ENCODE results near the gene LSG1.

GRCh38 chr3:194675081-194675640 lies 3.2 kb upstream of the LSG1 start:
- TF ChIP-seq CTCF (IDR thresholded peaks at IDR 0.05) (no peak), POLR2A (IDR thresholded peaks at IDR 0.05) (no peak)
